Immature natural killer cell (primary cell): ENCODE measurements around the gene DOK4. TPM values are rescaled to one million over a fixed set of nuclear protein-coding genes. Genes with fewer than 3 reads are reported as not detected.

Source experiments
- DNase-seq, 3 donors: peaks; one replicate each; pipeline ENCODE4 v3.0.0; 2022; ENCODE audit warnings: mixed read lengths in 1 of 3
- H3K27ac Mint-ChIP-seq, 6 donors: one replicate each; pipeline ENCODE4 v1.8.0; 2020; ENCODE audit warnings: mixed read lengths in 6 of 6, mild to moderate bottlenecking in 5 of 6, inconsistent platforms in 4 of 6, moderate library complexity in 3 of 6
- H3K27me3 Mint-ChIP-seq, 3 donors: one replicate each; pipeline ENCODE4 v1.8.0; 2020 to 2021; ENCODE audit warnings: low read depth in 3 of 3, mild to moderate bottlenecking in 3 of 3, mixed read lengths in 3 of 3, moderate library complexity in 3 of 3, inconsistent platforms in 1 of 3
- H3K36me3 Mint-ChIP-seq, 3 donors: one replicate each; pipeline ENCODE4 v1.8.0; 2020; ENCODE audit warnings: mixed read lengths in 3 of 3, inconsistent platforms in 2 of 3, mild to moderate bottlenecking in 2 of 3
- H3K4me1 Mint-ChIP-seq, 2 donors: one replicate each; pipeline ENCODE4 v1.8.0; 2020; ENCODE audit warnings: inconsistent platforms in 2 of 2, mild to moderate bottlenecking in 2 of 2, mixed read lengths in 2 of 2, moderate library complexity in 1 of 2
- H3K4me3 Mint-ChIP-seq, 5 donors: one replicate each; pipeline ENCODE4 v1.8.0; 2020; ENCODE audit warnings: mild to moderate bottlenecking in 5 of 5, mixed read lengths in 5 of 5, inconsistent platforms in 3 of 5, moderate library complexity in 3 of 5
- H3K9me3 Mint-ChIP-seq, 6 donors: one replicate each; pipeline ENCODE4 v1.8.0; 2020; ENCODE audit warnings: mild to moderate bottlenecking in 6 of 6, mixed read lengths in 6 of 6, inconsistent platforms in 4 of 6, moderate library complexity in 3 of 6
- polyA plus RNA-seq, 3 donors: library from polyadenylated mRNA; unstranded; fragments of 300-500 nt; fragmentation: Illumina TruSeq; gene quantifications; one replicate each; pipeline ENCODE4 v1.2.3, GENCODE V29; 2021

DOK4 gene
- polyA plus RNA-seq, 3 donors from 2014 or later: 2.2 to 3.2 (median 2.8) TPM

DNA sequence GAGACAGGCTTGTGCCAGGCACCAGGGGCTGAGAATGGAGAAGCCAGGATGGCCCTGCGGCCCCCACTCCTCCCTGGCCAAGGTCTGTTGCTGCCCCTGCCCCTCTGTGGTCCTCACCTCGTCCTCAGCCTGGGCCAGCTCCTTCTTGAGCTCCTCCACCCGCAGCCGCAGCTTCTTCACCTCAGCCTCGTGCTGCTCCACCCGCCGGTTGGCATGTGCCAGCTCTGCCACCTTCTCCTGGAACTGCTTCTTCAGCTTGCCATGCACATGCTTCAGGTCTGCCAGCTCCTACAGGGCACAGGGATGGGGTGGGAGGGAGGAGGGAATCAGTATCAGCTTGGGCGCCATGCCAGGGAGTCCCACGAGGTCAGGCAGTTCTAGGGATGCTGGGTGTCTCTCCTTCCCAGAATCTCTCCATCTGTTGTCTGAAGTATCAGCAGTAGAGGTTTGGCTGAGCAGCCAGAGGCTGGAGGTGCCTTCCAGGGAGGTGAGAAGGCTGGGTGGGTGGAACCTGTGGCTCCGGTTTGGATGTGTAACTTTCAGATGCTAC is 30.0 kb upstream of the DOK4 start:
- Mint-ChIP-seq H3K4me1 (peaks cover 11% of the 10 kb centered on the region in 2 donors), H3K36me3 (peaks cover 0 to 42% (median 14%) of the 10 kb centered on the region in 3 donors), H3K9me3 (no peaks in the 10 kb centered on the region), H3K27ac (peak overlapping the region in 1 of 6 donors; percentile 67), H3K27me3 (peaks cover 0 to 3% (median 0%) of the 10 kb centered on the region in 3 donors), H3K4me3 (no peak overlapping the region)
- no peak for DNase-seq

DNA sequence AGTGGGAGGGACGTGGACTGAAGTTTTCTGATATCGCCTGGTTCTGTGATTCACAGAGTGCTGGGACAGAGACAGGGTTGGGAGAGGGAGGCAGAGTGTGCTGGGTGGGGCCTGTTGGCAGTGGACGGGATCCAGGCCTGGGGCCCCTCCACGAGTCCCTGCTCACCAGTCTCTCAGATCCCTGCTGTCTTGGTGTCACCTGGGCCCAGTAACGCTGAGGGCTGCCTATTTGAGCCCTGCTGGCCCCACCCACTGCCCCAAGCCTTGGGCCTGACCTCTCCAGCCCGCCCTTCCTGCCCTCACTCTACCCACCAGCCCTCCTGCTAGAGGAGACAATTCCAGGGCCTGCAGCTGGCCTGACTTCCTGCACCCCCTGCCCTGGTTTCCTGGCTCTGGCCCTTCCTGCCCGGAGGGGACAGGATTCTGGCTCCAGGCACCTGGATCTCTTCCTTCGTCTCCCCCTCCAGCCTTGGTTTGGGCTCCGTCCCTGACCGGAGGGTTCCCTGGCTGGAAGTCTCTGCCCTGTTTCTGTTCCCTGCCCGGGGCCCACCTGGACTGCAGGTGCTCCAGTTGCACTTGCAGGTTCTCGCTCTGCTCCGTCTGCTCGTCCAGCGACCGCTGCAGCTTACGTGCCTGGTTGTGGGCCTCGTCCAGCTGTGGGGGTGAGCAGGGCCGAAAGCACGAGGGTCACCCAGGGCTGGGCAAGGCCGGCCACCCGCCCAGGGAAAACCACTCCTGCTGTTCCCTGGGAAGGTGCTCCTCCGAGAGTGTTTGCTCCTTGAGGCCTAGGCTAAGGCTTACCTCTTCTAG is 28.7 kb upstream of the DOK4 start:
- Mint-ChIP-seq H3K9me3 (no peaks in the 10 kb centered on the region), H3K4me3 (no peak overlapping the region), H3K4me1 (peaks cover 2 to 4% of the 10 kb centered on the region in 2 donors), H3K27me3 (no peaks in the 10 kb centered on the region), H3K27ac (no peak overlapping the region), H3K36me3 (peaks cover 0 to 35% (median 10%) of the 10 kb centered on the region in 3 donors)
- no peak for DNase-seq

DNA sequence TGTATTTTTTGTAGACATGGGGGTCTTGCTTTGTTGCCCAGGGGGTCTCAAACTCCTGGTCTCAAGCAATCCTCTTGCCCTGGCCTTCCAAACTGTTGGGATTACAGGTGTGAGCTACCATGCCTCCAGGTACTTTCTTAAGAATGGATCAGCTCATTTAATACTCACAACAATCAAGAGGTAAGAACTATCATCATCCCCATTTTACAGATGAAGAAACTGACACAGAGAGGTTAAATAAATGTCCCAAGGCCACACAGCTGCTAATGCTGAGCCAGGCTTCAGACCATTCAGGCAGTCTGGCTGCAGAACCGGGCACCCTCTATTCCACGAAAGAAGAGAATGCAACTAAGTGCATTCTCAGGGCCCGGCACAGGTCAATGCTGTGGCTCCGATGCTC is 28.1 kb upstream of the DOK4 start:
- peaks cover 0 to 34% (median 10%) of the 10 kb centered on the region in 3 donors for H3K36me3 Mint-ChIP-seq
- no peaks in the 10 kb centered on the region for H3K9me3 Mint-ChIP-seq
- H3K4me1 Mint-ChIP-seq: peaks cover 0 to 2% of the 10 kb centered on the region in 2 donors
- H3K27ac Mint-ChIP-seq: peak overlapping the region in 1 of 6 donors; percentile 12
- H3K4me3 Mint-ChIP-seq: no peak overlapping the region
- H3K27me3 Mint-ChIP-seq: no peaks in the 10 kb centered on the region
- no peak for DNase-seq

DNA sequence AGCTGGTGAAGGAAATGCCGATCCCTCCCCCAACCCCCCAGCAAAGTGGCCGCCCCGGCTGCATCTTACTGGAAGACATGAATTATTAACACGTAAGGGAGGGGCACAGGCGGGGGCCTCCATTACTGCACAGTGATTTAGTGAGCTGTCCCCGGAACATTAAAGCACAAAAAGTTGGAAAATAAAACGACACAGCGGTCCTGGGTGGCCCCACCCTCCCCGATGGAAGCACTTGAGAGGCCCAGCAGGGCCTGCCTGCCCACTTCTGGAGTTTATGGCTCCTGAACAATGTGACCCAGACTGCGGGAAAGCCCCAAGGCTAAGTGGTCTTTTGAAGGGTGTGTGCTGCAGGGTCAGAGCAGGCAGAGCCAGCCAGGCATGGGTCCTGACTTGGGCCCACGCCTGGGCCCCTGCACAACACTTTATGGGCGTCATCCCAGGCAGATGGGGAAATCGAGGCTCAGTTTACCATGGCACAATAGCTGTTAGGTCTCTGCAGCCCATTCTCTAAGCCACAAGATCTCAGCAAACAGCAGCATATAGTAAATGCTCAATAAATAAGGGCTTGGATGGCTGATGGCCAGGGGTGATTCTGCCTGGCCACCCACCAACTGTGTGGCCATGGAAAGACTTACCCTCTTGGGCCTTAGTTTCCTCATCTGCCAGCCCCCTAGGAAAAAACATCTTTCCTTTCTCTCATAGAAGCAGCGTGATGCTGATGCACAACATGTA is 27.2 kb upstream of the DOK4 start:
- Mint-ChIP-seq H3K36me3 (peaks cover 0 to 28% (median 10%) of the 10 kb centered on the region in 3 donors), H3K4me1 (no peaks in the 10 kb centered on the region), H3K4me3 (no peak overlapping the region), H3K27ac (no peak overlapping the region), H3K27me3 (no peaks in the 10 kb centered on the region), H3K9me3 (no peaks in the 10 kb centered on the region)
- no peak for DNase-seq

DNA sequence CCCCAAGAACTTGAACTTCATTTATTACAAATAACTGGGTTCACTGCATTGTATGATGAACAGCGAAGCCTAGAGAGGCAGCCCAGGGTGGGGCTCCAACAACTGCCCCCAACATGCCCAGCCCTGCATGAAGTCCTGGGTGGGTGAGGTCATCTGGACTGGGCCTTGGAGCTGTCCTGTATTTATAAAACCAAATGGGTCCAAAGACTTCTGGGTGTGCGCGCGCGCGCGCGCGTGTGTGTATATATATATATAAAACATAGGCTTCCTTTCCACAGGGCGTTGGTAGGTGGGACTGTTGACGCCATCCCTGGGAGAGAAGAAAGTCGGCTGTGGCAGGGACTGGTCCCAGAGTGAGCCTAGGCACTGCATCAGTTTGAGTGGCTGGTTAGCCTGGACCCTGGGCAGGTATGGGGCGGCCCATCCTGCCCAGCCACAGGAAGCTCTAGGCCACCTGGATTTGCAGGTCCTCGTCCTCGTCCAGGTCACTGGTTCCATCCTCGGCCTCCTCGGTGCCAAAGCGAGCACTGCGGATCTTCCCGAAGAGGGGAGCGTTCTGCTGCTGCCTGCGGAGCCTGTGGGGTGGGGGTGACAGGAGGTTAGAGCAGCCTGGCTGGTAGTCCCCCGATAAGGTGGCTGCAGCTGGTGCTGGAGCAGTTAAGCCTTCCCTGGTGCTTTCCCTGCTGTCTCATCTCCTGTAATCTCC is 26.2 kb upstream of the DOK4 start:
- H3K27me3 Mint-ChIP-seq: no peaks in the 10 kb centered on the region
- H3K27ac Mint-ChIP-seq: peak overlapping the region in 1 of 6 donors; percentile 7
- no peak overlapping the region for H3K4me3 Mint-ChIP-seq

DNA sequence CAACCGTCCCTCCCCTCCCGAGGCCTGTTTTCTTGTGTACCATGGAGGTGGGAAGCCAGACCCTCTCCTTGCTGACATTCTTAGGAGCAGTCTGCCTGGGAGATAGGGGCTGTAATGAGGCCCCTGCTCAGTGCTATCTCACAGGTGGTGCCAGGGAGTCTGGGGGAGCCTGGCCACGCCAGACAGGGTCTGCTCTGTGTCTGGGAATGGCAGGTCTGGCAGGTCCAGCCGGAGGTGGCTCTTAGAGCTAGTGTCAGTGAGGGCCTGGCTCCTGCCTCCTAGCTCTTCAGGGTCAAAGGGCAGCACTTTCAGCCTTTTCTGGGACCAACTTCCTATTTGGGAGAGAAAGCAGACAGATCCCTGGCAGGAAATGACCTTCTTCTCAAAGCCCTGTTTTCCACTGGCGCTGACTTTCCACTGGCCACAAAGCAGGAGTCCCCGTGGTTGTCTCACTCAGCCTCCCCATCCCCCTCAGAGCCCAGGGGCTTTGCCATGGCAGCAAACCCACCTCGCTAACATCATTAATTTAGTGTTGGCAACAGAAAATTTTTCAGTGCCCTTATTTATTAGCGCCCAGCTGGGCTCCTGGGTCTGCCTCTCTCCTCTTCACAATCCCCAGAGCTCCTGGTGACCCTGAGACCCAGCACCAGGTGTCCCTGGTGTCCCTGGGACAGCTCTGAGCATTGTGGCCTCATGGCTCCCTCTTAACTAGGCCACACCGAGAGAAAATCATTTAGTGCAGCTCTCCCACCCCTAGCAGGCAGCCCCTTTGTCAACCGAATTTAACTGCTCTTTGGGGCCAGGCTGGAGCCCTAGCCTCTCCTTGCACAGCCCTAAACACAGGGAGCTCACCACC is 24.0 kb upstream of the DOK4 start:
- H3K9me3 Mint-ChIP-seq: no peaks in the 10 kb centered on the region
- no peak overlapping the region for H3K27ac Mint-ChIP-seq
- no peaks in the 10 kb centered on the region for H3K4me1 Mint-ChIP-seq
- no peak for DNase-seq
- no peak overlapping the region for H3K4me3 Mint-ChIP-seq
- peaks cover 0 to 13% (median 4%) of the 10 kb centered on the region in 3 donors for H3K36me3 Mint-ChIP-seq
- peaks cover 0 to 3% (median 0%) of the 10 kb centered on the region in 3 donors for H3K27me3 Mint-ChIP-seq

More for the DNA sequence above, 26.2 kb upstream of the DOK4 start:
- H3K4me1 Mint-ChIP-seq: no peaks in the 10 kb centered on the region
- H3K36me3 Mint-ChIP-seq: peaks cover 0 to 25% (median 10%) of the 10 kb centered on the region in 3 donors
- no peaks in the 10 kb centered on the region for H3K9me3 Mint-ChIP-seq
- DNase-seq: no peak

DNA sequence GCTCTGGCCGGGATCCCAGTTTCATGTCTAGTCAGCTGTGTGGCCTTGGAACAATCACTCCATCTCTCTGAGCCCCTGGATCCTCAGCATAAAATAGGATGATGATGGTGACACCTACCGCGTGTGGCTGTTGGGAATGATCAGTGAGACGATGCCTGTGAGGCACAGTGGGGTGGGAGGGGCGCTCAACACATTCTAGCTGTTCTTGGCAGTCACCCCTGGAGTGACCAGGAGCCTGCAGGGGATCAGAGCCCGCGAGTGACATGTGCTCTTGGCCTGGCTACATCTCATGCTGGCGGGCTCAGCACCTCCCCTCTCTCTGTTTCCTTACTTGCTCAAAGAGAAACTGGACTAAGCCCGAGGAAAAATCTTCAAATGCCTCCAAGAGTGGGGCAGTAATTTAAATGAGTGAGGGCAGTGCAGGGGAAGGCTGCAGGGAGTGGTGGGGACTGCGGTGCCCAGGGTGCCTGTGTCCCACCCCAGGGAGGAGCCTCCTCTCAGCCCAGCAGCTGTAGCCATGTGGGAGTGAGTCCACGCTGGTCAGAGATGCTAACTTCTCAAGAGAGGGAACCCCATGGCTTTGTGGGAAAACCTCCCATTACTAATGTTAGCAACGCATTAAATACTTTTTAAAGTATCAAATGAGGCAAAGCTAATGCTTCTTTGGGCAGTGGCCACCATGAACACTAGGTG is 23.1 kb upstream of the DOK4 start:
- H3K4me1 Mint-ChIP-seq: no peaks in the 10 kb centered on the region
- H3K27ac Mint-ChIP-seq: no peak overlapping the region
- peaks cover 0 to 11% (median 4%) of the 10 kb centered on the region in 3 donors for H3K36me3 Mint-ChIP-seq
- peaks cover 0 to 3% (median 0%) of the 10 kb centered on the region in 3 donors for H3K27me3 Mint-ChIP-seq
- DNase-seq: no peak
- H3K4me3 Mint-ChIP-seq: no peak overlapping the region
- H3K9me3 Mint-ChIP-seq: no peaks in the 10 kb centered on the region

DNA sequence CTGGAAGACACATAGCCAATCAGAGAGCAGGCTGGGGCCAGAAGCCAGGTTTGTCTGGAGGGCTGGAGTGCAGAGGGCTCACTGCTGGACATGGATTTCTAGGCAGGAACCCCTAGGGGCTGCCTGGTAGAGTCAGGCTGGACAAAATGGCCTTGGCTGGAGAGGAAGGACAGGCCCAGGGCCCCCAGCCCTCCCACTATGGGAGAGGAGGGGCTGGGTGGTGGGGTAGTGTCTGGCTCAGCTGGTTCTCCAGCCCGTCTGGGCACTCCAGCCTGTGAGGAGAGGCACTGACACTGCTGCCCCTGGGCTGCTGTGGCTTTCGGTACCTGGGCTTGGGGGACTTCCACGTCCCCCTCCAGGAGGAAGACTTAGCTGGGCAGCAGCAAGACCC is 21.7 kb upstream of the DOK4 start:
- H3K36me3 Mint-ChIP-seq: peaks cover 0 to 4% (median 2%) of the 10 kb centered on the region in 3 donors
- no peak overlapping the region for H3K4me3 Mint-ChIP-seq
- peaks cover 0 to 3% (median 0%) of the 10 kb centered on the region in 3 donors for H3K27me3 Mint-ChIP-seq
- no peak overlapping the region for H3K27ac Mint-ChIP-seq
- H3K4me1 Mint-ChIP-seq: no peaks in the 10 kb centered on the region
- DNase-seq: no peak
- no peaks in the 10 kb centered on the region for H3K9me3 Mint-ChIP-seq

DNA sequence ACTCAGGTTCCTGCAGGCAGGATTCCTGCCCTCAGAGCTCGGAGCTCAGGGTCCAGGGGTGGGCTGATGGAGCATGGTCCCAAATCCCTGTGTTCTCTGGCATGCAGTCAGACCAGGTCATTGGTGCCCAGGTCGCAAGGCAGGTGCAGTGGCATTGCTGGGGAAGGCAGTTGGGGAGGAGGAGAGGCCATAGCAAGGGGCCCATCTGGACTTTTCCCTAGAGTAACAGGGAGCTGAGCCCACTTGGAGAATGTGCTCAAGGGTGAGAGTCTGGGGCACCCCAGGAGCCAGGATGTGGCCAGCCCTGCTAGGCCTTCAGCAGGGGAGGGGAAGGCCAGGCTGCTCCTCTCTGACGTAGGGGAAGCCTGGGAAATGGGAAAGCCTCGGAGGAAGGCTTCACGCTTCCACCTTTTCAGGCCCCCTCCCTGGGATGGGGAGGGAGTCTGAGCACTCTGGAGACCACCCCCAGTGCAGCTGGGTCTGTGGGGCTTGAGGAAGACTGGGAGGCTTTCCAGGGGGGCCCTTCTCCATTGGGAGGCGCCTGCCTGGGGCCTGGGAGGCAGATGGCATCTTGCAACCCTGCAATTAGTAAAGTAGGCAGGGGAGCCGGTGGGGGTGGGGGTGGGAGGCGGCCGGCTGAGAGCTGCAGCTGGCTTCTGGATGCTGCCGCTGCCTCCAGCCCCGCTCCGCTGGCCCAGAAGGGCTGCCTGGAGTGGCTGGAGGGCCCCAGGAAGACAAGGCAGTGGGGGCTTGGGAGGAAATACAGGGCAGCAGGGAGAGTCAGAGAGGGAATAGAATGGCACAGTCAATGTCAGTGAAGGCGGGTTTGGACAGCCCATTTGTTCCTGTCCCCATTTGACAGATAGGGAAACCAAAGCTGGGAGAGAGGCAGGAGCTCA is 21.1 kb upstream of the DOK4 start:
- no peak for DNase-seq
- no peak overlapping the region for H3K4me3 Mint-ChIP-seq
- no peaks in the 10 kb centered on the region for H3K9me3 Mint-ChIP-seq
- H3K4me1 Mint-ChIP-seq: no peaks in the 10 kb centered on the region
- peak overlapping the region in 1 of 6 donors; percentile 28 for H3K27ac Mint-ChIP-seq
- H3K36me3 Mint-ChIP-seq: no peaks in the 10 kb centered on the region
- H3K27me3 Mint-ChIP-seq: peaks cover 0 to 3% (median 0%) of the 10 kb centered on the region in 3 donors

DNA sequence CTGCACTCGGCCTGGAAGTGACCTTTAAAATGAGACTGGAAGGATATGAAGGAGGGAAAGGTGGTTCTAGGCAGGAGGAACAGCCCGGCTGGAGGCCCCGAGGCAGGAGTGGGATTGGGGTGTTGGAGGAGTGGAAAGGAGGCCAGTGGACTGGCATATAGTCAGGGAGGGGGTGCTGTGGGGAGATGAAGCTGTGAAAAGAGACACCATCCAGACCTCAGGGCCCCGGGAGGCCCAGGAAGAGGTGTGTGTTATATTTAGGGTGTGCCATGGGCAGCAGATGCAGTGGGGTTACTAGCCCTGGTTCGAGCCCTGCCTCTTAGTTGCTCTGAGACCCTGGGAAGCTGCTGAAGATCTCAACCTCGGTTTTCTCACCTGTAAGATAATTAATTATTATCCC is 18.9 kb upstream of the DOK4 start:
- H3K9me3 Mint-ChIP-seq: no peaks in the 10 kb centered on the region
- H3K27ac Mint-ChIP-seq: no peak overlapping the region
- no peak overlapping the region for H3K4me3 Mint-ChIP-seq
- peaks cover 4 to 10% of the 10 kb centered on the region in 2 donors for H3K4me1 Mint-ChIP-seq
- no peak for DNase-seq
- peaks cover 0 to 3% (median 0%) of the 10 kb centered on the region in 3 donors for H3K27me3 Mint-ChIP-seq
- H3K36me3 Mint-ChIP-seq: no peaks in the 10 kb centered on the region

DNA sequence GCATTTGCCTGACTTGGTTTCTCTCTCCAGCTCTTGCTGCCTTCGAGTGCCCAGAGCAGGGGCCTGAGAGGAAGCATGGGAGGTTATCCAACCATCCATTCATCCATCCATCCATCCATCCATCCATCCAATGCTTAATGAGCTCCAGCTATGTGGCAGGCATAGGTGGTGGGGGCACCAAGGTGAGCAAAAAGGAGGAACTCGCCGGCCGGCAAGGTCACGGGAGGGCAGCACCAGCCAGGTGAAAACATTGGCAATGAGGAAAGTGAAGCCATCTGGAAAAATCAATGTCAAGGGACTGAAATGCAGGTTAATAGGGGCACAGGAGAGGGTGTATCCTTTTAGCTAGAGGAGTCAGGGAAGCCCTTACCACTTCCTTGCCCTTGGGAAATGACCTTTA is 18.2 kb upstream of the DOK4 start:
- Mint-ChIP-seq H3K4me1 (peaks cover 4 to 10% of the 10 kb centered on the region in 2 donors), H3K27ac (no peak overlapping the region), H3K9me3 (no peaks in the 10 kb centered on the region), H3K4me3 (no peak overlapping the region), H3K27me3 (peaks cover 0 to 3% (median 2%) of the 10 kb centered on the region in 3 donors), H3K36me3 (no peaks in the 10 kb centered on the region)
- no peak for DNase-seq

DNA sequence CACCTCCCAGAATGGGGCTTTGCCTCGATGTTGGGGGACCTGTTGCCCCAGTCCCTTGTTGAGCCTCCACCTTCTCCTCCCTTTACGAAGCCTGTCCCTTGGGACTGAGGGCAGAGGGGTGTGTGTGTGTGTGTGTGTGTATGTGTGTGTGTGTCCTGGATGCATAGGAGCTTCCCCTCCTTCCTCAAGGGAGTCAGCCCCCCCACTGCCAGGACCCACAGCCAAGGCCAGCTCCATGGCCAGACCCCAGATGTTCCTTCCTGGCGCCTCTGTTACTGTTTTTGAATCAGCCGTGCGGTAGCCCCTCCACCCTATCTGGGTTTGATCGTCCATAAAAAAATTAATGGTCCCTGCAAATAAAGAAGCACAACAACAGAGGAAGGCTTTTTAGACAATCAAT is 17.7 kb upstream of the DOK4 start:
- Mint-ChIP-seq H3K27ac (no peak overlapping the region), H3K36me3 (no peaks in the 10 kb centered on the region), H3K9me3 (no peaks in the 10 kb centered on the region), H3K27me3 (peaks cover 0 to 3% (median 2%) of the 10 kb centered on the region in 3 donors), H3K4me3 (no peak overlapping the region), H3K4me1 (peaks cover 4 to 10% of the 10 kb centered on the region in 2 donors)
- no peak for DNase-seq
